Keratinocyte (primary cell): ENCODE data around the gene OFD1. TPM values are rescaled to one million over a fixed set of nuclear protein-coding genes. Genes with fewer than 3 reads are reported as not detected.

Experiments used
- DNase-seq: peaks from one replicate; pipeline ENCODE4 v3.0.0-alpha.2; 2011; ENCODE audit warnings: low read depth, missing footprints, low spot score
- FAIRE-seq: peaks from 2 replicates; lab custom pipeline; 2011; peaks lifted over from hg19 to GRCh38; lab: Jason Lieb, UNC
- H2AFZ ChIP-seq: 2 replicates; pipeline ENCODE4 v1.6.0; 2012; ENCODE audit warnings: low read length, control low read depth, inconsistent platforms; ENCODE audit not compliant: control insufficient read depth
- H3K27ac ChIP-seq: 2 replicates; pipeline ENCODE4 v1.5.1; 2011; ENCODE audit warnings: low read length; ENCODE audit not compliant: control insufficient read depth, insufficient read depth
- H3K27me3 ChIP-seq: 3 replicates; pipeline ENCODE4 v1.6.0; 2011; ENCODE audit warnings: low read length; ENCODE audit not compliant: control insufficient read depth, insufficient read depth; ENCODE audit errors: extremely low read depth
- H3K36me3 ChIP-seq, 2 experiments: 2 replicates in 1 of 2; 3 replicates in 1 of 2; pipeline ENCODE4 v1.5.1; 2011; ENCODE audit warnings: low read length in 2 of 2, mild to moderate bottlenecking in 1 of 2; ENCODE audit not compliant: control insufficient read depth in 2 of 2, insufficient read depth in 2 of 2; ENCODE audit errors: extremely low read depth in 1 of 2
- H3K4me1 ChIP-seq: 3 replicates; pipeline ENCODE4 v1.5.1; 2011; ENCODE audit warnings: low read length; ENCODE audit not compliant: control insufficient read depth, insufficient read depth; ENCODE audit errors: extremely low read depth
- H3K4me2 ChIP-seq: 3 replicates; pipeline ENCODE4 v1.6.0; 2011; ENCODE audit warnings: low read depth, low read length; ENCODE audit not compliant: control insufficient read depth, insufficient read depth; ENCODE audit errors: extremely low read depth
- H3K4me3 ChIP-seq, 3 experiments: fragments of 200-600 bp in 1 of 3; sonication (generic) in 1 of 3; 2 replicates in 2 of 3; 3 replicates in 1 of 3; pipeline ENCODE4 v1.5.1; 2011 to 2016; ENCODE audit warnings: low read length in 3 of 3, mild to moderate bottlenecking in 3 of 3, control low read depth in 2 of 3, inconsistent platforms in 1 of 3, low read depth in 1 of 3, mixed read lengths in 1 of 3, mixed run types in 1 of 3, moderate library complexity in 1 of 3; ENCODE audit not compliant: control insufficient read depth in 2 of 3, insufficient read depth in 2 of 3; ENCODE audit errors: extremely low read depth in 1 of 3
- H3K79me2 ChIP-seq: 2 replicates; pipeline ENCODE4 v1.6.0; 2012; ENCODE audit warnings: low read length; ENCODE audit not compliant: control insufficient read depth, insufficient read depth
- H3K9ac ChIP-seq: 3 replicates; pipeline ENCODE4 v1.6.0; 2011; ENCODE audit warnings: low read length; ENCODE audit not compliant: control insufficient read depth, insufficient read depth; ENCODE audit errors: extremely low read depth
- H3K9me1 ChIP-seq: 3 replicates; pipeline ENCODE4 v1.6.0; 2011; ENCODE audit warnings: low read length; ENCODE audit not compliant: control insufficient read depth, insufficient read depth; ENCODE audit errors: extremely low read depth
- H3K9me3 ChIP-seq: 2 replicates; pipeline ENCODE4 v1.5.1; 2012; ENCODE audit warnings: low read depth, low read length; ENCODE audit not compliant: control insufficient read depth
- H4K20me1 ChIP-seq: 3 replicates; pipeline ENCODE4 v1.6.0; 2011; ENCODE audit warnings: low read length; ENCODE audit not compliant: control insufficient read depth, insufficient read depth; ENCODE audit errors: extremely low read depth
- EZH2 ChIP-seq: IDR thresholded peaks from one replicate; pipeline ENCODE4 v1.6.1; 2012; ENCODE audit warnings: inconsistent platforms, mild to moderate bottlenecking, low read length, moderate library complexity
- dilution Hi-C: fragments of 300-500 bp; cut with MboI; formaldehyde crosslinking; loops from one replicate; pipeline ENCODE4 v1.7.0; 2020; ENCODE audit warnings: low sequenced_read_pairs; ENCODE audit not compliant: extremely low pct_ligation_motif_present
- polyA plus RNA-seq, 5 experiments: library from polyadenylated mRNA; depleted of rRNA in 3 of 5; stranded (reverse) in 3 of 5; stranded (forward) in 1 of 5; unstranded in 1 of 5; fragments of >200 nt; gene quantifications; 1 replicate in 1 of 5; 2 replicates in 3 of 5; 3 replicates in 1 of 5; pipeline versions ENCODE4 v1.2.1 to v1.2.3, GENCODE V29; 2011 to 2012; ENCODE audit warnings: missing spikeins in 2 of 5, low read depth in 1 of 5, low replicate concordance in 1 of 5
- TF ChIP-seq, protein P1 (sequence below), 3 experiments: IDR thresholded peaks in 1 of 3; conservative IDR thresholded peaks in 1 of 3; optimal IDR thresholded peaks in 1 of 3; 2 replicates in 2 of 3; 3 replicates in 1 of 3; pipeline versions ENCODE3 to v1.5.1; 2011; ENCODE audit warnings: low read length in 3 of 3, mild to moderate bottlenecking in 3 of 3, moderate library complexity in 2 of 3, control low read depth in 1 of 3, inconsistent platforms in 1 of 3; ENCODE audit not compliant: insufficient read depth in 2 of 3; ENCODE audit errors: extremely low read depth in 1 of 3

The OFD1 gene
- polyA plus RNA-seq, 1 donor (not counting 4 experiments of a cell fraction or from before 2014, with no cell fraction given) = 18.3 TPM

DNA sequence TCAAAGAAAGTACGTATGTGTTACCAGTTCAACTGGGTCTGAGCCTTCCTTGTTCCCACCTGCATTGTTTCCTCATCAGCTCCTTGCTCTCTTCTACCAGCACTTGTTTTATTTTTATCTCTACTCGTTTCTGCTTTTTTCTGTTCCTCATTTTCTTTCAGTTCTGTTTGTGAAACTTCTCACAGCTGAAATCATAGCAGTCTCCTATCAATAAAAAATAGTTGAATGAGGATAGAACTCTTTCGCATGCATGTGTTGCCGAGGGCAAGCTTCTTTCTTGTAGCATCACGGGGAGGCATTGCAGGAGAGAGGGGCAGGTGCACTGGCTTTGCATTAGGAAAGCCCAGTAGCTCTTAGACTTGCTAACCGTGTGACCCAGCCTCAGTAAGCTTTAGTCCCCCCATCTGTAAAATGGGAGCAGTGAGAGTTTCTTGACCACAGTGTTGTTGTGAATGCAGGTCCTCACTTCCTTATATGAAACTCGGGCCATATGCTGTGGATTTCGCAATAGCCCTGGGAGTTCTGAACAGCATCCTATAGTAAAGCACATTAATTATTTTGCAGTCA is 24.7 kb downstream of the OFD1 start:
- dilution Hi-C loops = no loop called here
- TF ChIP-seq, protein P1, sequence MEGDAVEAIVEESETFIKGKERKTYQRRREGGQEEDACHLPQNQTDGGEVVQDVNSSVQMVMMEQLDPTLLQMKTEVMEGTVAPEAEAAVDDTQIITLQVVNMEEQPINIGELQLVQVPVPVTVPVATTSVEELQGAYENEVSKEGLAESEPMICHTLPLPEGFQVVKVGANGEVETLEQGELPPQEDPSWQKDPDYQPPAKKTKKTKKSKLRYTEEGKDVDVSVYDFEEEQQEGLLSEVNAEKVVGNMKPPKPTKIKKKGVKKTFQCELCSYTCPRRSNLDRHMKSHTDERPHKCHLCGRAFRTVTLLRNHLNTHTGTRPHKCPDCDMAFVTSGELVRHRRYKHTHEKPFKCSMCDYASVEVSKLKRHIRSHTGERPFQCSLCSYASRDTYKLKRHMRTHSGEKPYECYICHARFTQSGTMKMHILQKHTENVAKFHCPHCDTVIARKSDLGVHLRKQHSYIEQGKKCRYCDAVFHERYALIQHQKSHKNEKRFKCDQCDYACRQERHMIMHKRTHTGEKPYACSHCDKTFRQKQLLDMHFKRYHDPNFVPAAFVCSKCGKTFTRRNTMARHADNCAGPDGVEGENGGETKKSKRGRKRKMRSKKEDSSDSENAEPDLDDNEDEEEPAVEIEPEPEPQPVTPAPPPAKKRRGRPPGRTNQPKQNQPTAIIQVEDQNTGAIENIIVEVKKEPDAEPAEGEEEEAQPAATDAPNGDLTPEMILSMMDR (optimal IDR thresholded peaks at IDR 0.05 in 1 of 3, IDR thresholded peaks at IDR 0.05 in 1 of 3, conservative IDR thresholded peaks at IDR 0.05 in 1 of 3; ENCODE audit: extremely low read depth in 1 of 3, insufficient read depth in 2 of 3, low read length in 3 of 3) = no peak
- no peak for TF ChIP-seq EZH2
- H3K4me3 ChIP-seq = no peak overlapping the region
- no peak overlapping the region for H3K27ac ChIP-seq
- no peaks in the 10 kb centered on the region for H4K20me1 ChIP-seq
- no peaks in the 10 kb centered on the region for H3K27me3 ChIP-seq
- H2AFZ ChIP-seq = no peak overlapping the region
- no peak overlapping the region for H3K4me2 ChIP-seq
- no peak for DNase-seq
- no peaks in the 10 kb centered on the region for H3K9me3 ChIP-seq
- no peak overlapping the region for H3K9ac ChIP-seq
- no peaks in the 10 kb centered on the region for H3K4me1 ChIP-seq
- no peak for FAIRE-seq
- peaks cover 24% of the 10 kb centered on the region in 2 experiments for H3K36me3 ChIP-seq
- H3K79me2 ChIP-seq = no peaks in the 10 kb centered on the region
- H3K9me1 ChIP-seq = no peaks in the 10 kb centered on the region

GRCh38 chrX:13760426-13760825 is 25.9 kb downstream of the OFD1 start:
- dilution Hi-C loops = no loop called here

More at GRCh38 chrX:13760426-13760825, 25.9 kb downstream of the OFD1 start:
- Histone ChIP-seq H2AFZ (no peak overlapping the region), H3K4me2 (no peak overlapping the region), H3K9ac (no peak overlapping the region), H3K4me1 (no peaks in the 10 kb centered on the region), H3K36me3 (peaks cover 23 to 24% of the 10 kb centered on the region in 2 experiments), H3K79me2 (no peaks in the 10 kb centered on the region), H3K27me3 (no peaks in the 10 kb centered on the region), H3K4me3 (no peak overlapping the region), H3K9me1 (no peaks in the 10 kb centered on the region), H3K27ac (no peak overlapping the region), H3K9me3 (no peaks in the 10 kb centered on the region), H4K20me1 (no peaks in the 10 kb centered on the region)
- FAIRE-seq = no peak
- TF ChIP-seq, protein P1 (optimal IDR thresholded peaks at IDR 0.05 in 1 of 3, IDR thresholded peaks at IDR 0.05 in 1 of 3, conservative IDR thresholded peaks at IDR 0.05 in 1 of 3; ENCODE audit: extremely low read depth in 1 of 3, insufficient read depth in 2 of 3, low read length in 3 of 3) = no peak
- no peak for TF ChIP-seq EZH2
- DNase-seq = no peak
